ENCODE measurements around the gene EHD4.

Gene EHD4

GRCh38 chr15:41918506-41919126 is 53.7 kb downstream of the EHD4 start:
- in situ Hi-C loops (cut with HindIII; ENCODE audit: low sequenced_read_pairs): no loop called here
- H3K4me3 ChIP-seq (ENCODE audit: low read depth, low read length): no peak overlapping the region
- TF ChIP-seq CTCF (IDR thresholded peaks at IDR 0.05; ENCODE audit: low read depth, low read length): no peak
- no peak for DNase-seq (ENCODE audit: low read depth, low spot score)

DNA sequence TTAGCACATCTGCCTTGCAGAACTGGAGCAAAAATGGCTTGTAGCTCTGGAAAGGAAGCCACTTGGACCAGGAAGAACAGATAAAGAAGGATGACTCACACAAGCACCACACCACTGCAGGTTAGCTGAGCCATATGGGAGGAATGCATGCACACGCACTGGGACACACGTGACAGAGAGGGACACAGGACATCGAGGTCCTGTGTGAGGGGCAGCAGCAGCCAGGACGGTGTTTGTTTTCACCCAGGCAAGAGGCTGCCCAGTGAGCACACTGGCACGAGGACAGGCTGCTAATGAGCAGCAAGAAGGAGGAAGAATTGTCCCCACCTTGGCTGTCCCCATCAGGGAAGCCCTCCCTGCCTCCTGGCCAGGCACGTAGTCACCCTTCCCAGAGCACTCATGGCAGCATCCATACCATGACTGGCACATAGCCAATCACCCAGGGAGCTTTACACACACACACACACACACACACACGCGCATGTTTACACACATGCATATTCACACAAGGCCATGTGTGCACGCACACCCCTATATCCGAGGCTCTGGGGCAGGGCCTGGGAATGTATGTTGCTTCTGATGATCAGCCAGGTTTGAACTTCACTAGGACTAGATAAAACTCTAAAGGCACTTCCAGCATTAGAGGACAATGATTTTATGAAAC is 54.5 kb downstream of the EHD4 start:
- peak; percentile 65 for DNase-seq (ENCODE audit: low read depth, low spot score)
- no peak overlapping the region for H3K4me3 ChIP-seq (ENCODE audit: low read depth, low read length)
- no peak for TF ChIP-seq CTCF (IDR thresholded peaks at IDR 0.05; ENCODE audit: low read depth, low read length)
- in situ Hi-C loops (cut with HindIII; ENCODE audit: low sequenced_read_pairs): no loop called here

DNA sequence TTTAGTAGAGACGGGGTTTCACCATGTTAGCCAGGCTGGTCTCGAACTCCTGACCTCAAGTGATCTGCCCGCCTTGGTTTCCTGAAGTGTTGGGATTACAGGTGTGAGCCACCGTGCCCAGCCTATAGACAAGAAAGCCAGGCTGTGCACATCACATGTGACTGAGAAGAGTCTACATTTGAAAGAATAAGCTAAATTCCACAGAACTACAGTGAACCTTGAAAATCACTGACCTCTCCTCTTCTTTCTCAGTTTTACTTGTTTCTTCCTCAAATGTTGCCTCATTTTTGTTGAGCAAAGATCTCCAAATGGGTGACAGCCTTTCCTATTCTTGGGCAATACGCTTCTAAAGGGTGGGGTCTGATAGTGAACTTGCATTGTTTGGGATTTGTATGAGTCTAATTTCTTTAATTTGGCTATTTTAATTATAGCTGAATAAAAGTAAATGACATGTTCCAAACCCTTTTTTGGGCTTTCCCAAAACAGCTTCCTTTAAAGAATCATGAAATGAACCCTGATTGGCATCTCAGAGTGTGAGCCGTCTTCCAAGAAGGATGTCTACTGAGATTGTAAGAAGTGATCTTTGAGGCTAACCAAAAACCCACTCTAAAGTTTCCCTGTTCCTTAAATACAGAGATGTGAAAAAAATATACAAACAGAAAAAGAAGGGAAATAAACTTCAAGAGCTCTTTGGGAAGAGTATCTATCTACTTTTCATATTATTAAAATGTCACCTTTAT is 56.9 kb downstream of the EHD4 start:
- H3K4me3 ChIP-seq (ENCODE audit: low read depth, low read length): no peak overlapping the region
- in situ Hi-C loops (cut with HindIII; ENCODE audit: low sequenced_read_pairs): no loop called here
- no peak for TF ChIP-seq CTCF (IDR thresholded peaks at IDR 0.05; ENCODE audit: low read depth, low read length)
- DNase-seq (ENCODE audit: low read depth, low spot score): no peak

GRCh38 chr15:41914411-41914810 is 57.9 kb downstream of the EHD4 start:
- H3K4me3 ChIP-seq (ENCODE audit: low read depth, low read length): no peak overlapping the region
- no peak for DNase-seq (ENCODE audit: low read depth, low spot score)
- in situ Hi-C loops (cut with HindIII; ENCODE audit: low sequenced_read_pairs): no loop called here
- no peak for TF ChIP-seq CTCF (IDR thresholded peaks at IDR 0.05; ENCODE audit: low read depth, low read length)

DNA sequence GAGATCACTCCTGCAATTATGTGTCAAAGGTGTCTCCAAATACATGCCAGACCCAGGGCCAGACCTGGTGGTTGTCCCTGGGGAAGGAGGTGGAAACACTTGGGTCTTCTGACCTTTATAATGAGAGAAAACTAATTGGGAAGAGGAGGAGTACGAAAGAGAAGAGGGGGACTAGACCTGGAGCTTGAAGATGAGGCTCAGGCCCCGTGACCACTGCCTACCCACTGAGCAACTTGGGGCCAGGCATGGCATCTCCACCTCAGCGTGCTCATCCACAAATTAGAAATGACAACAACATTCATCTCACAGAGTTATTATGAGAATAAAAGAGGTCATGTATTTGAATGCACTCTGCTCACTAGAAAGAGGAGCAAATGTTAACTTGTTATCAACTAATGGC is 59.1 kb downstream of the EHD4 start:
- no peak for DNase-seq (ENCODE audit: low read depth, low spot score)
- in situ Hi-C loops (cut with HindIII; ENCODE audit: low sequenced_read_pairs): no loop called here
- no peak for TF ChIP-seq CTCF (IDR thresholded peaks at IDR 0.05; ENCODE audit: low read depth, low read length)
- H3K4me3 ChIP-seq (ENCODE audit: low read depth, low read length): no peak overlapping the region

DNA sequence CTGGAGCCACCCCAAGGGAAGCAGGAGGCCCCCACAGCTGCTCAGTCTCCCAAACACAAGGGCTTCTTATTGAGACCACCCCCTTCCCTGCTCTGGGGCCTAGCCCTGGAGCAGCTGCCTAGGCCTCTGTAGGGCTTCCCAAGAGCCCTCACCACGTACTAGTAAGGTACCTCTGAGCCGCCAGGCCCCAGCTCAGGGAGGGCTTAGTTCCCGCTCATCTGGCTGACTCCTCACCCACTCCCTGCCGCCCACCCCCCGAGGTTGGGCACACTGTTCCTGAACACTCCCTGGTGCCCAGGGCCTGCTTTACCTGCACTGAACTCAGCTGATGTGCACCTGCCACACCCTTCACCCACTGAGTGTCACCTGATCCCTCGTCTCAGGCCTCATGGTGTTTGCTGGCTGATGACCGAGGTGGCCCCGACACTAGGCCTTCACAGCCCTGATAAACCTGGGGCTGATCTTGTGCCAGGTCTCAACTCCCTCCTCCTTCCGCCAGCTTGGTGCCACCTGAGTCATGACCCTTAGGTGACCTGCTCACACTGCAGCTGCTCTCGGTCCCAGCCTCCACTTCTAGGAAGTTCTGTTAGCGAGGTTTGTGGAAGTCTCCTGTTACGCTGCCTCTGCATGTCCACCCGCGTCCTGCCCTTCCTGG is 60.5 kb downstream of the EHD4 start:
- H3K4me3 ChIP-seq (ENCODE audit: low read depth, low read length): no peak overlapping the region
- no peak for DNase-seq (ENCODE audit: low read depth, low spot score)
- no peak for TF ChIP-seq CTCF (IDR thresholded peaks at IDR 0.05; ENCODE audit: low read depth, low read length)
- in situ Hi-C loops (cut with HindIII; ENCODE audit: low sequenced_read_pairs): no loop called here
